Measurements from ENCODE around the gene CD47. TPM values are rescaled to one million over a fixed set of nuclear protein-coding genes. Genes with fewer than 3 reads are reported as not detected.

CD47 gene
- total RNA-seq, 1 experiment from 2014 or later: 63.6 TPM

GRCh38 chr3:108091498-108092250 lies 843 bp upstream of the CD47 start:
- H2AFZ ChIP-seq (ENCODE audit: low read length): peak overlapping the region; percentile 79
- DNase-seq (peak; percentile 11), ATAC-seq (peak; percentile 5)
- no peaks in the 10 kb centered on the region for H3F3A ChIP-seq (ENCODE audit: low read length, unreplicated experiment)
- ChIA-PET POLR2A (ENCODE audit: unreplicated experiment) (no interaction called here), CTCF (no interaction called here)
- H3K9ac ChIP-seq (ENCODE audit: low read length): peak overlapping the region; percentile 79
- H3K9me2 ChIP-seq (replicated peaks; ENCODE audit: low read length): no peaks in the 10 kb centered on the region
- no peaks in the 10 kb centered on the region for H3K9me3 ChIP-seq (ENCODE audit: low read length)
- H3K4me2 ChIP-seq (ENCODE audit: low read length): peak overlapping the region; percentile 74
- TF ChIP-seq CTCF (conservative IDR thresholded peaks at IDR 0.05; ENCODE audit: low read depth, low read length) (no peak), EZH2phosphoT487 (IDR thresholded peaks at IDR 0.05; ENCODE audit: borderline replicate concordance, low read length) (no peak), EZH2 (IDR thresholded peaks at IDR 0.05; ENCODE audit: low read length, unreplicated experiment) (no peak)
- H3K36me3 ChIP-seq (ENCODE audit: low read depth, low read length): no peaks in the 10 kb centered on the region
- peaks cover 40% of the 10 kb centered on the region for H3K79me2 ChIP-seq (ENCODE audit: low read length)
- no peaks in the 10 kb centered on the region for H4K20me1 ChIP-seq (ENCODE audit: low read length)
- peaks cover 23% of the 10 kb centered on the region for H3K4me1 ChIP-seq (ENCODE audit: insufficient read depth, low read length)
- H3K4me3 ChIP-seq (ENCODE audit: low read length): peak overlapping the region; percentile 96
- H3K27me3 ChIP-seq (ENCODE audit: low read length): no peaks in the 10 kb centered on the region
- H3K27ac ChIP-seq (ENCODE audit: low read length): no peak overlapping the region
- BruUV-seq (replicated peaks): TSS peak; percentile 46
- intact Hi-C loops (cut with micrococcal nuclease): loop anchor here (1.0 to 2.0 kb wide), 2 partner anchors 131 to 385 kb away; partner anchors contain the start of gene IFT57

DNA sequence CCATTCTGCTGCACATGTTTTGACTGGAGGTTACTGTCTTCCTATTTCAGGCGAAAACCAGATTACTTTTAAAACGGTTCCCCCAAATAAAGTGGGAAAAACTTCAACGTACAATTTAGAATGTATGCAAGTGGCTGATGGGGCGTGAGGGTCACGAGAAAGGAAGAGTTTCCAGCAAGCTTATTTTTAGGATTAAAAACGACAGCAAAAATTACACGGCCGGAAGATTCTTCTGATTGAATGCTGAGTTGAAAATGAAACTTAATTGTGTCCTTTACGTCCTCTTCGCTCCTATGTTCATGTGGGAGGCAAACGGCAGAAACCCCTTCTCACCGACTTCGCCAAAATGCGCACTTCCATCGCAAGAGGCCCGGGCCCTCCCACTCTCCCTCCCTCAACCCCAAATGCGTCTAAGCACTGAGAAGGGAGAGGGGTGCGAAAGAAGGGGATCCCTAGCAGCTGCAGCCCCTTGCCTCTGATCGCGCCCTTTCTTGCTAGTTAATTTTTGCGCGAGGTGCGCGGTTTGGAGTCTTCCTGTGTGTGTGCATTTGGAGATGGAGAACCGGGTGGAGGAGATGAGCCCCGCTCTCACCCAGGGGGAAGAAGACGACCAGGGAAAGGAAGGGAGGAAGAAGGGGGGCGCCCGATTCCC lies 656 bp downstream of the CD47 start:
- Histone ChIP-seq H3K4me2 (ENCODE audit: low read length) (peak overlapping the region; percentile 83), H3K9ac (ENCODE audit: low read length) (peak overlapping the region; percentile 79), H3K4me3 (ENCODE audit: low read length) (peak overlapping the region; percentile 96), H3K9me2 (replicated peaks; ENCODE audit: low read length) (no peaks in the 10 kb centered on the region), H3K79me2 (ENCODE audit: low read length) (peaks cover 55% of the 10 kb centered on the region), H3F3A (ENCODE audit: low read length, unreplicated experiment) (no peaks in the 10 kb centered on the region), H4K20me1 (ENCODE audit: low read length) (no peaks in the 10 kb centered on the region), H3K4me1 (ENCODE audit: insufficient read depth, low read length) (peaks cover 15% of the 10 kb centered on the region; the same call in 1 of the 2 replicates), H3K9me3 (ENCODE audit: low read length) (no peaks in the 10 kb centered on the region), H3K27me3 (ENCODE audit: low read length) (no peaks in the 10 kb centered on the region), H3K27ac (ENCODE audit: low read length) (peak overlapping the region; percentile 17), H3K36me3 (ENCODE audit: low read depth, low read length) (no peaks in the 10 kb centered on the region), H2AFZ (ENCODE audit: low read length) (peak overlapping the region; percentile 87)
- intact Hi-C loops (cut with micrococcal nuclease): loop anchor here (1.0 to 2.0 kb wide), 3 partner anchors 148 to 387 kb away; no protein-coding TSS in a partner anchor
- no peak for TF ChIP-seq EZH2 (IDR thresholded peaks at IDR 0.05; ENCODE audit: low read length, unreplicated experiment)
- TF ChIP-seq EZH2phosphoT487 (IDR thresholded peaks at IDR 0.05; ENCODE audit: borderline replicate concordance, low read length): no peak
- no peak for TF ChIP-seq CTCF (conservative IDR thresholded peaks at IDR 0.05; ENCODE audit: low read depth, low read length)
- DNase-seq: peak; percentile 34
- BruUV-seq (replicated peaks): TSS peak; percentile 51
- ATAC-seq: peak; percentile 32
- ChIA-PET POLR2A (ENCODE audit: unreplicated experiment) (interaction anchor here (0.7 kb wide), 1 partner anchor 41 kb away, joined by 5 read pairs; no protein-coding TSS in a partner anchor), CTCF (interaction anchor here (0.5 to 0.6 kb wide), 3 partner anchors 41 to 347 kb away, joined by 3 to 9 read pairs (median 6); no protein-coding TSS in a partner anchor)

Data from PC-3 (cell line).